ENCODE results near the gene UNCX.
"Not testable (repeated sequence)": the region's sequence is repeated elsewhere in the genome, so short reads cannot be mapped to it uniquely, and the experiment has no call there.

The UNCX gene

GRCh38 chr7:1259621-1260243 is 27.1 kb downstream of the UNCX start:
- no peaks in the 10 kb centered on the region for H3F3A ChIP-seq (ENCODE audit: control insufficient read depth, insufficient read depth)

GRCh38 chr7:1260244-1260635 is 27.6 kb downstream of the UNCX start:
- Histone ChIP-seq H3K27me3 (ENCODE audit: control insufficient read depth, low read length) (no peaks in the 10 kb centered on the region), H3K4me1 (ENCODE audit: control insufficient read depth, low read length) (no peaks in the 10 kb centered on the region), H3K4me3 (ENCODE audit: low read length) (no peak overlapping the region), H3K36me3 (ENCODE audit: control insufficient read depth, low read length) (no peaks in the 10 kb centered on the region), H4K20me1 (ENCODE audit: control insufficient read depth, insufficient read depth, low read depth, low read length) (no peaks in the 10 kb centered on the region), H3K27ac (ENCODE audit: low read depth, low read length) (no peak overlapping the region), H3K79me2 (ENCODE audit: control insufficient read depth, low read length) (no peaks in the 10 kb centered on the region), H3K9me2 (replicated peaks; ENCODE audit: control insufficient read depth, low read length) (no peaks in the 10 kb centered on the region), H3K9me3 (ENCODE audit: control insufficient read depth, insufficient read depth, low read length) (no peaks in the 10 kb centered on the region), H3K4me2 (ENCODE audit: low read length) (no peak overlapping the region), H3F3A (ENCODE audit: control insufficient read depth, insufficient read depth) (no peaks in the 10 kb centered on the region)
- no peak for TF ChIP-seq EZH2phosphoT487 (IDR thresholded peaks at IDR 0.05; ENCODE audit: borderline replicate concordance, low read length)
- TF ChIP-seq CTCF (IDR thresholded peaks at IDR 0.05; ENCODE audit: low read depth, low read length, poor library complexity, severe bottlenecking): no peak

More at GRCh38 chr7:1259621-1260243, 27.1 kb downstream of the UNCX start:
- TF ChIP-seq EZH2phosphoT487 (IDR thresholded peaks at IDR 0.05; ENCODE audit: borderline replicate concordance, low read length) (no peak), CTCF (IDR thresholded peaks at IDR 0.05; ENCODE audit: low read depth, low read length, poor library complexity, severe bottlenecking) (no peak)
- H3K9me2 ChIP-seq (replicated peaks; ENCODE audit: control insufficient read depth, low read length): no peaks in the 10 kb centered on the region
- H3K79me2 ChIP-seq (ENCODE audit: control insufficient read depth, low read length): no peaks in the 10 kb centered on the region
- no peak overlapping the region for H3K4me3 ChIP-seq (ENCODE audit: low read length)
- no peaks in the 10 kb centered on the region for H3K4me1 ChIP-seq (ENCODE audit: control insufficient read depth, low read length)
- H3K9me3 ChIP-seq (ENCODE audit: control insufficient read depth, insufficient read depth, low read length): no peaks in the 10 kb centered on the region
- no peak overlapping the region for H3K4me2 ChIP-seq (ENCODE audit: low read length)
- H3K27me3 ChIP-seq (ENCODE audit: control insufficient read depth, low read length): no peaks in the 10 kb centered on the region
- H3K27ac ChIP-seq (ENCODE audit: low read depth, low read length): no peak overlapping the region
- no peaks in the 10 kb centered on the region for H4K20me1 ChIP-seq (ENCODE audit: control insufficient read depth, insufficient read depth, low read depth, low read length)
- no peaks in the 10 kb centered on the region for H3K36me3 ChIP-seq (ENCODE audit: control insufficient read depth, low read length)

GRCh38 chr7:1261036-1261435 is 28.4 kb downstream of the UNCX start:
- H3K27me3 ChIP-seq (ENCODE audit: control insufficient read depth, low read length); H3K9me2 ChIP-seq (replicated peaks; ENCODE audit: control insufficient read depth, low read length): not testable (repeated sequence)

GRCh38 chr7:1262441-1262840 is 29.8 kb downstream of the UNCX start:
- Histone ChIP-seq H3K79me2 (ENCODE audit: control insufficient read depth, low read length) (no peaks in the 10 kb centered on the region), H3K36me3 (ENCODE audit: control insufficient read depth, low read length) (no peaks in the 10 kb centered on the region), H3K9me2 (replicated peaks; ENCODE audit: control insufficient read depth, low read length) (no peaks in the 10 kb centered on the region), H3K27me3 (ENCODE audit: control insufficient read depth, low read length) (peaks cover 2% of the 10 kb centered on the region; the same call in 1 of the 2 replicates), H4K20me1 (ENCODE audit: control insufficient read depth, insufficient read depth, low read depth, low read length) (no peaks in the 10 kb centered on the region), H3F3A (ENCODE audit: control insufficient read depth, insufficient read depth) (no peaks in the 10 kb centered on the region), H3K4me3 (ENCODE audit: low read length) (no peak overlapping the region), H3K4me1 (ENCODE audit: control insufficient read depth, low read length) (no peaks in the 10 kb centered on the region), H3K27ac (ENCODE audit: low read depth, low read length) (no peak overlapping the region), H3K9me3 (ENCODE audit: control insufficient read depth, insufficient read depth, low read length) (no peaks in the 10 kb centered on the region), H3K4me2 (ENCODE audit: low read length) (no peak overlapping the region)
- TF ChIP-seq CTCF (IDR thresholded peaks at IDR 0.05; ENCODE audit: low read depth, low read length, poor library complexity, severe bottlenecking): no peak
- no peak for TF ChIP-seq EZH2phosphoT487 (IDR thresholded peaks at IDR 0.05; ENCODE audit: borderline replicate concordance, low read length)

More at GRCh38 chr7:1261036-1261435, 28.4 kb downstream of the UNCX start:
- not testable (repeated sequence) for H3K79me2 ChIP-seq (ENCODE audit: control insufficient read depth, low read length); H3K4me1 ChIP-seq (ENCODE audit: control insufficient read depth, low read length); H3K36me3 ChIP-seq (ENCODE audit: control insufficient read depth, low read length); H3K9me3 ChIP-seq (ENCODE audit: control insufficient read depth, insufficient read depth, low read length); H3K4me2 ChIP-seq (ENCODE audit: low read length); H3K27ac ChIP-seq (ENCODE audit: low read depth, low read length); H3K4me3 ChIP-seq (ENCODE audit: low read length); H4K20me1 ChIP-seq (ENCODE audit: control insufficient read depth, insufficient read depth, low read depth, low read length); H3F3A ChIP-seq (ENCODE audit: control insufficient read depth, insufficient read depth)

All from DOHH2 (cell line).